ENCODE data around the gene RABAC1. TPM values are rescaled to one million over a fixed set of nuclear protein-coding genes. Genes with fewer than 3 reads are reported as not detected.

RABAC1 gene
- total and polyA plus RNA-seq, 2 of the 13 experiments (the other 11 are each of a cell fraction or from before 2014, with no cell fraction given), result 37.4 to 74.0 TPM

DNA sequence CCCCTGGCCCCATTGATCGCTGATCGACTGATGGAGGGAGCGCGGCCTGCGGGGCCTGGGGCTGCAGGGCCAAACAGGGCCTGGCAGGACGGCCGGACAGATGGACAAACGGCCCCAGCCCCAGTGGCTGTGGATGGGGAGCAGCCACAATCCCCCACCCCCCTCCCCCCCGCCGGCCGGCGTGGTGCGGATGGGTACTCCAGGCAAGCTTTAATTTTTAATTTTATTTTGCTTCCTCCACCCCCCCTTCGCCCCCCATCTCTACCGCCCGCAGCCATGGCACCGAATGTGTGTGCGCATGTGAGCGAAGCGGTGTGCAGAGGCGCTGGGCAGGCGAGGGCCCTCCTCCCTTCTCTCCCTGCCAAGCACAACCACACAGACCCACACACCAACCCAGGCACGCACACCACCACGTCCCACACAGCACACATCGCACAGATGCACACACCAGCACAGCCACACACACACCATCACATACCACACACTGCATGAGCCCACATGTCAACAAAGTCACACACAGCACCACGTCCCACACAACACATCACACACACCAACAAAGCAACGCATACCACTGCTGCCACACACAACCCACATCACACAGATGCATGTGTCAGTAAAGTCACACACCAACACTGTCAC is 43.2 kb downstream of the RABAC1 start:
- H3K9me3 ChIP-seq (ENCODE audit: low read length), result no peaks in the 10 kb centered on the region
- H3K79me2 ChIP-seq (ENCODE audit: insufficient read depth, low read length), result no peaks in the 10 kb centered on the region
- BruUV-seq (replicated peaks), result no TSS peak
- 67% methylated on average over 26 of the region's 27 CpGs for WGBS (ENCODE audit: low lambda C conversion rate)
- in situ Hi-C loops (cut with HindIII; ENCODE audit: extremely low pct_ligation_motif_present, low pct_unique_long_range_greater_than_20kb), result no loop called here
- H3K36me3 ChIP-seq (replicated peaks in 1 of 2; ENCODE audit: control insufficient read depth in 1 of 2, insufficient read depth in 2 of 2, low read length in 2 of 2), result no peaks in the 10 kb centered on the region
- ChIA-PET POLR2A (no interaction called here), CTCF (ENCODE audit: low intra/inter-chr PET ratio, low total read pairs) (no interaction called here)
- TF ChIP-seq DDIT3 (CRISPR knock-in tag; IDR thresholded peaks at IDR 0.05) (no peak), SP4 (CRISPR knock-in tag; IDR thresholded peaks at IDR 0.05) (no peak), ZNF547 (CRISPR knock-in tag; IDR thresholded peaks at IDR 0.05) (no peak), TGIF2 (CRISPR knock-in tag; IDR thresholded peaks at IDR 0.05) (no peak)
- TF ChIP-seq, protein P1, sequence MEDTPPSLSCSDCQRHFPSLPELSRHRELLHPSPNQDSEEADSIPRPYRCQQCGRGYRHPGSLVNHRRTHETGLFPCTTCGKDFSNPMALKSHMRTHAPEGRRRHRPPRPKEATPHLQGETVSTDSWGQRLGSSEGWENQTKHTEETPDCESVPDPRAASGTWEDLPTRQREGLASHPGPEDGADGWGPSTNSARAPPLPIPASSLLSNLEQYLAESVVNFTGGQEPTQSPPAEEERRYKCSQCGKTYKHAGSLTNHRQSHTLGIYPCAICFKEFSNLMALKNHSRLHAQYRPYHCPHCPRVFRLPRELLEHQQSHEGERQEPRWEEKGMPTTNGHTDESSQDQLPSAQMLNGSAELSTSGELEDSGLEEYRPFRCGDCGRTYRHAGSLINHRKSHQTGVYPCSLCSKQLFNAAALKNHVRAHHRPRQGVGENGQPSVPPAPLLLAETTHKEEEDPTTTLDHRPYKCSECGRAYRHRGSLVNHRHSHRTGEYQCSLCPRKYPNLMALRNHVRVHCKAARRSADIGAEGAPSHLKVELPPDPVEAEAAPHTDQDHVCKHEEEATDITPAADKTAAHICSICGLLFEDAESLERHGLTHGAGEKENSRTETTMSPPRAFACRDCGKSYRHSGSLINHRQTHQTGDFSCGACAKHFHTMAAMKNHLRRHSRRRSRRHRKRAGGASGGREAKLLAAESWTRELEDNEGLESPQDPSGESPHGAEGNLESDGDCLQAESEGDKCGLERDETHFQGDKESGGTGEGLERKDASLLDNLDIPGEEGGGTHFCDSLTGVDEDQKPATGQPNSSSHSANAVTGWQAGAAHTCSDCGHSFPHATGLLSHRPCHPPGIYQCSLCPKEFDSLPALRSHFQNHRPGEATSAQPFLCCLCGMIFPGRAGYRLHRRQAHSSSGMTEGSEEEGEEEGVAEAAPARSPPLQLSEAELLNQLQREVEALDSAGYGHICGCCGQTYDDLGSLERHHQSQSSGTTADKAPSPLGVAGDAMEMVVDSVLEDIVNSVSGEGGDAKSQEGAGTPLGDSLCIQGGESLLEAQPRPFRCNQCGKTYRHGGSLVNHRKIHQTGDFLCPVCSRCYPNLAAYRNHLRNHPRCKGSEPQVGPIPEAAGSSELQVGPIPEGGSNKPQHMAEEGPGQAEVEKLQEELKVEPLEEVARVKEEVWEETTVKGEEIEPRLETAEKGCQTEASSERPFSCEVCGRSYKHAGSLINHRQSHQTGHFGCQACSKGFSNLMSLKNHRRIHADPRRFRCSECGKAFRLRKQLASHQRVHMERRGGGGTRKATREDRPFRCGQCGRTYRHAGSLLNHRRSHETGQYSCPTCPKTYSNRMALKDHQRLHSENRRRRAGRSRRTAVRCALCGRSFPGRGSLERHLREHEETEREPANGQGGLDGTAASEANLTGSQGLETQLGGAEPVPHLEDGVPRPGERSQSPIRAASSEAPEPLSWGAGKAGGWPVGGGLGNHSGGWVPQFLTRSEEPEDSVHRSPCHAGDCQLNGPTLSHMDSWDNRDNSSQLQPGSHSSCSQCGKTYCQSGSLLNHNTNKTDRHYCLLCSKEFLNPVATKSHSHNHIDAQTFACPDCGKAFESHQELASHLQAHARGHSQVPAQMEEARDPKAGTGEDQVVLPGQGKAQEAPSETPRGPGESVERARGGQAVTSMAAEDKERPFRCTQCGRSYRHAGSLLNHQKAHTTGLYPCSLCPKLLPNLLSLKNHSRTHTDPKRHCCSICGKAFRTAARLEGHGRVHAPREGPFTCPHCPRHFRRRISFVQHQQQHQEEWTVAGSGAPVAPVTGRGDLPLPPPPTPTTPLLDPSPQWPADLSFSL (CRISPR knock-in tag; IDR thresholded peaks at IDR 0.05), result peak; percentile 88
- TF ChIP-seq, protein P2, sequence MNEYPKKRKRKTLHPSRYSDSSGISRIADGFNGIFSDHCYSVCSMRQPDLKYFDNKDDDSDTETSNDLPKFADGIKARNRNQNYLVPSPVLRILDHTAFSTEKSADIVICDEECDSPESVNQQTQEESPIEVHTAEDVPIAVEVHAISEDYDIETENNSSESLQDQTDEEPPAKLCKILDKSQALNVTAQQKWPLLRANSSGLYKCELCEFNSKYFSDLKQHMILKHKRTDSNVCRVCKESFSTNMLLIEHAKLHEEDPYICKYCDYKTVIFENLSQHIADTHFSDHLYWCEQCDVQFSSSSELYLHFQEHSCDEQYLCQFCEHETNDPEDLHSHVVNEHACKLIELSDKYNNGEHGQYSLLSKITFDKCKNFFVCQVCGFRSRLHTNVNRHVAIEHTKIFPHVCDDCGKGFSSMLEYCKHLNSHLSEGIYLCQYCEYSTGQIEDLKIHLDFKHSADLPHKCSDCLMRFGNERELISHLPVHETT (CRISPR knock-in tag; conservative IDR thresholded peaks at IDR 0.05), result no peak
- DNase-seq (ENCODE audit: low spot score) (no peak), FAIRE-seq (no peak), ATAC-seq (no peak)
- H3K27ac ChIP-seq (ENCODE audit: extremely low read length, insufficient read depth, low read length), result no peak overlapping the region
- no peak overlapping the region for H3K4me2 ChIP-seq (ENCODE audit: low read depth, low read length)
- no peaks in the 10 kb centered on the region for H4K20me1 ChIP-seq (ENCODE audit: insufficient read depth, low read length)
- no peaks in the 10 kb centered on the region for H3K4me1 ChIP-seq (ENCODE audit: insufficient read depth, low read length)
- H3K27me3 ChIP-seq (ENCODE audit: control insufficient read depth in 1 of 2, insufficient read depth in 2 of 2, low read length in 2 of 2), result peaks cover 10 to 36% of the 10 kb centered on the region in 2 experiments
- H3K9ac ChIP-seq (ENCODE audit: insufficient read depth, low read depth, low read length), result no peak overlapping the region
- intact Hi-C loops (cut with micrococcal nuclease; ENCODE audit: unreplicated experiment), result no loop called here
- no peak overlapping the region for H3K4me3 ChIP-seq (replicated peaks in 1 of 3; ENCODE audit: insufficient read depth in 1 of 3, low read depth in 2 of 3, low read length in 3 of 3)
- no peak overlapping the region for H2AFZ ChIP-seq (ENCODE audit: low read length)

Data from HepG2 (cell line).